ENCODE results near the gene PWP2. TPM values are rescaled to one million over a fixed set of nuclear protein-coding genes. Genes with fewer than 3 reads are reported as not detected.
A peak's percentile ranks its signal among the peaks of the same experiment; 100 is the strongest.
"Not testable (repeated sequence)": the region's sequence is repeated elsewhere in the genome, so short reads cannot be mapped to it uniquely, and the experiment has no call there.

The PWP2 gene
- total RNA-seq (2013; cell fraction: nucleolus; rRNA removed) = 13.6 and 16.5 TPM in 2 replicates
- total RNA-seq (2014; rRNA removed) = 8.6 and 9.4 TPM in 2 replicates
- total RNA-seq (2014; rRNA removed; fragmentation: Illumina TruSeq; extraction: Trizol) = 0.72 and 1.2 TPM in 2 replicates
- 2.5 and 2.8 TPM in 2 replicates for total RNA-seq (2021)
- 1.8 TPM for polyA plus RNA-seq (2011; ENCODE audit: low read depth)
- polyA plus RNA-seq (2011; rRNA removed) = 2.6 and 5.2 TPM in 2 replicates
- polyA plus RNA-seq (2011; cell fraction: cytosol; rRNA removed) = 3.2 and 3.4 TPM in 2 replicates
- 14.6 and 18.6 TPM in 2 replicates for polyA plus RNA-seq (2011; cell fraction: nucleus; rRNA removed)
- polyA plus RNA-seq (2012) = 2.5 and 4.8 TPM in 2 replicates
- polyA plus RNA-seq (2014; fragmentation: Illumina TruSeq; extraction: Trizol) = 2.1 TPM in 2 replicates
- polyA plus RNA-seq (2014; fragmentation: Nextera tagmentation; extraction: Ambion mirVana) = under 1 TPM; 0.03 to 0.09 TPM
- 4.2 and 5.5 TPM in 2 replicates for polyA plus RNA-seq (2014; rRNA removed)
- polyA plus RNA-seq (2016; fragmentation: Nextera tagmentation; extraction: Ambion mirVana) = 1 to 10 TPM; 1.8 to 1.9 TPM
- 0.59 and 2.9 TPM in 2 replicates for polyA minus RNA-seq (2011; rRNA and poly(A)+ RNA removed)
- 0.73 and 1.6 TPM in 2 replicates for polyA minus RNA-seq (2011; cell fraction: cytosol; rRNA and poly(A)+ RNA removed)
- 8.2 and 13.1 TPM in 2 replicates for polyA minus RNA-seq (2011; cell fraction: nucleus; rRNA and poly(A)+ RNA removed)
- percentile 15 among the genes with signal in this experiment for Bru-seq, nascent RNA
- percentile 13 among the genes with signal in this experiment for BruChase-seq, experiment 1, labeled RNA remaining after a 6-hour chase
- percentile 4 among the genes with signal in this experiment for BruChase-seq, experiment 2, labeled RNA remaining after a 2-hour chase
- long read RNA-seq, experiment 1, partial matches to known transcripts = 0 of 1 reads
- long read RNA-seq, experiment 1, other reads (novel, unspliced or antisense) = 0 of 1 reads
- long read RNA-seq, experiment 2, partial matches to known transcripts = 1 of 1 reads
- long read RNA-seq, experiment 2, other reads (novel, unspliced or antisense) = 0 of 1 reads

- H3K27ac ChIP-seq (ENCODE audit: control insufficient read depth, insufficient read depth); H3K4me1 ChIP-seq (ENCODE audit: control insufficient read depth, insufficient read depth, low read length); H3K4me3 ChIP-seq; H3K9me3 ChIP-seq (replicated peaks; ENCODE audit: control insufficient read depth, insufficient read depth, low read length); H3K9ac ChIP-seq (ENCODE audit: control insufficient read depth, insufficient read depth, low read length); H3K27me3 ChIP-seq (replicated peaks in 1 of 2; ENCODE audit: control insufficient read depth in 2 of 2, insufficient read depth in 2 of 2, low read length in 1 of 2); FAIRE-seq; SMC1A ChIA-PET (ENCODE audit: uncharacterized antibody, unreplicated experiment); H2AFZ ChIP-seq (ENCODE audit: control insufficient read depth, low read depth, low read length); RAD21 ChIA-PET (ENCODE audit: unreplicated experiment); H4K20me1 ChIP-seq (ENCODE audit: control insufficient read depth, insufficient read depth); POLR2A ChIA-PET; DNase-seq (ENCODE audit: low read depth, low spot score); H3K4me2 ChIP-seq (ENCODE audit: control insufficient read depth, insufficient read depth); BruUV-seq (replicated peaks); intact Hi-C loops (cut with micrococcal nuclease; ENCODE audit: unreplicated experiment); CTCF ChIA-PET; H3K79me2 ChIP-seq (ENCODE audit: control insufficient read depth, insufficient read depth, low read length); in situ Hi-C loops (cut with MboI); H3K36me3 ChIP-seq (ENCODE audit: control insufficient read depth in 2 of 2, insufficient read depth in 2 of 2, low read length in 1 of 2): not testable (repeated sequence)
- ATAC-seq = peak; percentile 92
- no CpG with 5 or more reads among the region's 66 CpGs for WGBS (ENCODE audit: insufficient coverage, insufficient replicate concordance, low lambda C conversion rate, missing lambda C conversion rate)
Measured at GRCh38 chr21:44107026-44107501, at the start of gene PWP2. PWP2 (plus strand) TSS chr21:44107399; CDS start chr21:44107417, 18 bp downstream.

GRCh38 chr21:44057960-44058651, 49.1 kb upstream of the PWP2 start:
- SMC1A ChIA-PET (ENCODE audit: uncharacterized antibody, unreplicated experiment) = no interaction called here
- H3K9ac ChIP-seq (ENCODE audit: control insufficient read depth, insufficient read depth, low read length) = no peak overlapping the region
- no TSS peak for BruUV-seq (replicated peaks)
- no peak overlapping the region for H3K27ac ChIP-seq (ENCODE audit: control insufficient read depth, insufficient read depth)
- POLR2A ChIA-PET = interaction anchor here (0.6 kb wide), 1 partner anchor 35 kb away, joined by 3 read pairs; no protein-coding TSS in a partner anchor
- no peak overlapping the region for H2AFZ ChIP-seq (ENCODE audit: control insufficient read depth, low read depth, low read length)
- H4K20me1 ChIP-seq (ENCODE audit: control insufficient read depth, insufficient read depth) = no peaks in the 10 kb centered on the region
- ATAC-seq (no peak), FAIRE-seq (no peak), DNase-seq (ENCODE audit: low read depth, low spot score) (no peak)
- H3K4me1 ChIP-seq (ENCODE audit: control insufficient read depth, insufficient read depth, low read length) = no peaks in the 10 kb centered on the region
- RAD21 ChIA-PET (ENCODE audit: unreplicated experiment) = no interaction called here
- peak; percentile 2; the same call in 1 of the 2 replicates for TF ChIP-seq POLR2A (IDR thresholded peaks at IDR 0.05; ENCODE audit: low read depth, low read length)
- TF ChIP-seq FOXK2 (IDR thresholded peaks at IDR 0.05) = no peak
- H3K27me3 ChIP-seq (replicated peaks in 1 of 2; ENCODE audit: control insufficient read depth in 2 of 2, insufficient read depth in 2 of 2, low read length in 1 of 2) = no peaks in the 10 kb centered on the region
- no peak overlapping the region for H3K4me3 ChIP-seq
- WGBS (ENCODE audit: insufficient coverage, insufficient replicate concordance, low lambda C conversion rate, missing lambda C conversion rate) = 99% methylated on average over 12 of the region's 15 CpGs
- H3K79me2 ChIP-seq (ENCODE audit: control insufficient read depth, insufficient read depth, low read length) = no peaks in the 10 kb centered on the region
- no peak overlapping the region for H3K4me2 ChIP-seq (ENCODE audit: control insufficient read depth, insufficient read depth)
- in situ Hi-C loops (cut with MboI) (no loop called here), intact Hi-C loops (cut with micrococcal nuclease; ENCODE audit: unreplicated experiment) (no loop called here)
- no peaks in the 10 kb centered on the region for H3K9me3 ChIP-seq (replicated peaks; ENCODE audit: control insufficient read depth, insufficient read depth, low read length)
- CTCF ChIA-PET = interaction anchor here (1.2 kb wide), 1 partner anchor 26 kb away, joined by 3 read pairs; no protein-coding TSS in a partner anchor
- peaks cover 32 to 34% of the 10 kb centered on the region in 2 experiments for H3K36me3 ChIP-seq (ENCODE audit: control insufficient read depth in 2 of 2, insufficient read depth in 2 of 2, low read length in 1 of 2)
